Endothelial cell of umbilical vein (primary cell): Measurements from ENCODE around the gene DAB1. TPM values are rescaled to one million over a fixed set of nuclear protein-coding genes. Genes with fewer than 3 reads are reported as not detected.

ENCODE experiments used
- BruUV-seq: library from RNA; stranded (reverse); fragments of 400-500 nt; replicated peaks from 2 replicates; lab custom pipeline; 2021; lab: Mats Ljungman, UMichigan
- CTCF ChIA-PET: fragments of 300-600, 350-600 bp; sonication (Branson Sonifier 250); formaldehyde crosslinking; loops from one replicate; lab custom pipeline; 2021; ENCODE audit warnings: antibody characterized with exemption, inconsistent platforms; lab: Charles Lee
- POLR2A ChIA-PET: fragments of 300-600, 350-600 bp; sonication (Branson Sonifier 250); formaldehyde crosslinking; loops from one replicate; lab custom pipeline; 2021; ENCODE audit warnings: antibody characterized with exemption, inconsistent platforms; lab: Charles Lee
- DNase-seq: peaks from one replicate; pipeline ENCODE4 v3.0.0-alpha.2; 2011; ENCODE audit warnings: low read depth, low spot score
- FAIRE-seq: peaks from 2 replicates; lab custom pipeline; 2011; peaks lifted over from hg19 to GRCh38; lab: Jason Lieb, UNC
- H2AFZ ChIP-seq: 2 replicates; pipeline ENCODE4 v1.6.0; 2012; ENCODE audit warnings: low read depth, low read length, control low read depth, inconsistent platforms
- H3K27ac ChIP-seq: 2 replicates; pipeline ENCODE4 v1.5.1; 2011; ENCODE audit warnings: low read depth, mild to moderate bottlenecking, control low read depth, low read length, moderate library complexity; ENCODE audit not compliant: insufficient read depth
- H3K27me3 ChIP-seq, 2 experiments: 2 replicates each; pipeline versions ENCODE4 v1.6.0 to v1.6.1; 2011; ENCODE audit warnings: low read length in 2 of 2, mixed read lengths in 1 of 2; ENCODE audit not compliant: control insufficient read depth in 2 of 2, insufficient read depth in 2 of 2
- H3K36me3 ChIP-seq, 2 experiments: 2 replicates in 1 of 2; 3 replicates in 1 of 2; pipeline ENCODE4 v1.5.1; 2011; ENCODE audit warnings: low read length in 2 of 2, mild to moderate bottlenecking in 1 of 2, moderate library complexity in 1 of 2; ENCODE audit not compliant: control insufficient read depth in 2 of 2, insufficient read depth in 2 of 2; ENCODE audit errors: extremely low read depth in 1 of 2
- H3K4me1 ChIP-seq: 3 replicates; pipeline ENCODE4 v1.5.1; 2011; ENCODE audit warnings: mild to moderate bottlenecking, low read length; ENCODE audit not compliant: control insufficient read depth, insufficient read depth; ENCODE audit errors: extremely low read depth
- H3K4me2 ChIP-seq: 2 replicates; pipeline ENCODE4 v1.6.1; 2011; ENCODE audit warnings: low read length, control low read depth, mixed read lengths; ENCODE audit not compliant: insufficient read depth
- H3K4me3 ChIP-seq, 3 experiments: fragments of 200-600 bp in 1 of 3; sonication (generic), shearing (Covaris generic) in 1 of 3; replicated peaks in 1 of 3; 2 replicates each; pipeline ENCODE4 v1.5.1; 2011 to 2016; ENCODE audit warnings: control low read depth in 3 of 3, low read length in 3 of 3, mild to moderate bottlenecking in 2 of 3, inconsistent platforms in 1 of 3, low read depth in 1 of 3, moderate library complexity in 1 of 3; ENCODE audit not compliant: insufficient read depth in 1 of 3
- H3K79me2 ChIP-seq: 2 replicates; pipeline ENCODE4 v1.6.0; 2012; ENCODE audit warnings: low read length, inconsistent platforms; ENCODE audit not compliant: control insufficient read depth, insufficient read depth
- H3K9ac ChIP-seq: replicated peaks from 2 replicates; pipeline ENCODE3; 2011; ENCODE audit warnings: low read length, control low read depth; ENCODE audit not compliant: insufficient read depth; ENCODE audit errors: extremely low read depth
- H3K9me1 ChIP-seq: replicated peaks from 3 replicates; pipeline ENCODE4 v1.6.0; 2011; ENCODE audit warnings: mild to moderate bottlenecking, low read length; ENCODE audit not compliant: control insufficient read depth, insufficient read depth; ENCODE audit errors: extremely low read depth
- H3K9me3 ChIP-seq: replicated peaks from 2 replicates; pipeline ENCODE4 v1.5.1; 2012; ENCODE audit warnings: low read length, inconsistent platforms; ENCODE audit not compliant: control insufficient read depth, insufficient read depth
- H4K20me1 ChIP-seq: replicated peaks from 2 replicates; pipeline ENCODE3; 2011; ENCODE audit warnings: mild to moderate bottlenecking, low read length; ENCODE audit not compliant: control insufficient read depth, insufficient read depth; ENCODE audit errors: extremely low read depth
- CTCF ChIP-seq, 2 donors: IDR thresholded peaks; 1 replicate in 1 of 2; 2 replicates in 1 of 2; pipeline ENCODE4 v1.5.1; 2011; ENCODE audit warnings: low read length in 2 of 2, mild to moderate bottlenecking in 2 of 2, moderate library complexity in 2 of 2, control low read depth in 1 of 2, inconsistent platforms in 1 of 2, low read depth in 1 of 2; ENCODE audit not compliant: insufficient read depth in 1 of 2; ENCODE audit errors: extremely low read depth in 1 of 2
- EZH2 ChIP-seq: IDR thresholded peaks from 2 replicates; pipeline ENCODE4 v1.6.1; 2012; ENCODE audit warnings: borderline replicate concordance, low read depth, mild to moderate bottlenecking, moderate library complexity, low read length, inconsistent platforms; ENCODE audit not compliant: severe bottlenecking
- FOS ChIP-seq: IDR thresholded peaks from 2 replicates; pipeline ENCODE4 v1.6.1; 2011; ENCODE audit warnings: mild to moderate bottlenecking, low read length, moderate library complexity, borderline replicate concordance; ENCODE audit not compliant: insufficient read depth
- GATA2 ChIP-seq: IDR thresholded peaks from 2 replicates; pipeline ENCODE4 v1.7.0; 2011; ENCODE audit warnings: low read depth, mild to moderate bottlenecking, moderate library complexity, mixed read lengths, low read length; ENCODE audit not compliant: insufficient read length, insufficient read depth
- JUN ChIP-seq: IDR thresholded peaks from 2 replicates; pipeline ENCODE4 v1.6.1; 2011; ENCODE audit warnings: borderline replicate concordance, low read depth; ENCODE audit not compliant: insufficient read length, insufficient read depth
- MYC ChIP-seq: IDR thresholded peaks from one replicate; pipeline ENCODE4 v1.6.1; 2011; ENCODE audit warnings: mild to moderate bottlenecking, low read depth, low read length
- POLR2A ChIP-seq: IDR thresholded peaks from 2 replicates; pipeline ENCODE4 v1.6.1; 2012; ENCODE audit warnings: low read depth, mild to moderate bottlenecking, control low read depth, low read length
- POLR2AphosphoS5 ChIP-seq: IDR thresholded peaks from 2 replicates; pipeline ENCODE4 v1.6.1; 2012; ENCODE audit warnings: low read depth, mild to moderate bottlenecking, control low read depth, low read length, moderate library complexity; ENCODE audit not compliant: insufficient read depth
- dilution Hi-C: fragments of 300-500 bp; cut with MboI; formaldehyde crosslinking; loops from one replicate; pipeline ENCODE4 v1.15.0; 2019; ENCODE audit warnings: low sequenced_read_pairs; ENCODE audit not compliant: extremely low pct_ligation_motif_present
- intact Hi-C: fragments of 100-400 bp; cut with micrococcal nuclease; formaldehyde crosslinking; loops from one replicate; pipeline ENCODE4 v1.10.0; 2022
- polyA plus RNA-seq, 4 experiments: library from polyadenylated mRNA; depleted of rRNA in 3 of 4; stranded (reverse) in 3 of 4; unstranded in 1 of 4; fragments of >200 nt; gene quantifications; 2 replicates each; pipeline versions ENCODE4 v1.2.1 to v1.2.3, GENCODE V29; 2011 to 2012; ENCODE audit warnings: missing spikeins in 1 of 4
- total RNA-seq: library from RNA; stranded (reverse); gene quantifications from 2 replicates; pipeline ENCODE4 v1.2.3, GENCODE V29; 2021
- TF ChIP-seq, protein P1 (sequence below): IDR thresholded peaks from 2 replicates; pipeline ENCODE4 v1.6.1; 2011; ENCODE audit not compliant: insufficient read depth, insufficient read length

The DAB1 gene
- total and polyA plus RNA-seq, 2 donors (not counting 3 experiments of a cell fraction or from before 2014, with no cell fraction given) = not detected

DNA sequence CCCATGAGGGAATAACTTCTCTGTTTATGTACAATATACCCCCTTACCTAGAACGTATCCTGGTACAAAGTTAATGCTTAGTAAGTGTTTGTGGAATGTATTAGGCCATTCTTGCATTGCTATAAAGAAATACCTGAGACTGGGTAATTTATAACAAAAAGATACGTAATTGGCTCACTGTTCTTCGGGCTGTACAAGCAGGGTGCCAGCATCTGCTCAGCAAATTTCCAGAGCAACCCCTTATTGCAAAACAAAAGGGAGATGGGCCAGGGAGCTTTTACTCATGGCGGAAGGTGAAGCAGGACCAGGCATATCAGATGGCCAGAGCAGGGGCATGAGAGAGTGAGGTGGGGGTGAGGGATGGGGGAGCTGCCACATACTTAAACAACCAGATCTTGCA lies 334.6 kb downstream of the DAB1 start:
- Histone ChIP-seq H3K79me2 (no peaks in the 10 kb centered on the region), H3K36me3 (no peaks in the 10 kb centered on the region), H3K9me3 (no peaks in the 10 kb centered on the region), H3K4me3 (no peak overlapping the region), H4K20me1 (no peaks in the 10 kb centered on the region), H3K27ac (no peak overlapping the region), H3K4me1 (no peaks in the 10 kb centered on the region), H3K4me2 (no peak overlapping the region), H2AFZ (no peak overlapping the region), H3K9ac (no peak overlapping the region), H3K9me1 (no peaks in the 10 kb centered on the region), H3K27me3 (no peaks in the 10 kb centered on the region)
- BruUV-seq = no TSS peak
- DNase-seq = no peak
- intact Hi-C loops = no loop called here
- dilution Hi-C loops = no loop called here
- CTCF ChIA-PET = no interaction called here
- no peak for FAIRE-seq
- TF ChIP-seq EZH2 = no peak
- TF ChIP-seq, protein P1, sequence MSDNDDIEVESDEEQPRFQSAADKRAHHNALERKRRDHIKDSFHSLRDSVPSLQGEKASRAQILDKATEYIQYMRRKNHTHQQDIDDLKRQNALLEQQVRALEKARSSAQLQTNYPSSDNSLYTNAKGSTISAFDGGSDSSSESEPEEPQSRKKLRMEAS = no peak
- no peak for TF ChIP-seq JUN
- TF ChIP-seq POLR2AphosphoS5 = no peak
- TF ChIP-seq CTCF (IDR thresholded peaks at IDR 0.05; ENCODE audit: extremely low read depth in 1 of 2, insufficient read depth in 1 of 2, low read depth in 1 of 2, low read length in 2 of 2) = no peak
- no peak for TF ChIP-seq FOS
- no peak for TF ChIP-seq POLR2A
- TF ChIP-seq MYC = no peak
- TF ChIP-seq GATA2 = no peak
- POLR2A ChIA-PET = no interaction called here
